GM21825 (cell line): Measurements from ENCODE around the gene HMX1.

Source experiments
- ATAC-seq: cut with Tn5 transposase; IDR thresholded peaks from one replicate; pipeline ENCODE4 v1.9.1; 2021; ENCODE audit warnings: mild to moderate bottlenecking, moderate library complexity; ENCODE audit not compliant: unreplicated experiment

The HMX1 gene

GRCh38 chr4:8910100-8910821 is 38.6 kb upstream of the HMX1 start:
- ATAC-seq: no peak

- no peak for ATAC-seq
Observed at GRCh38 chr4:8909548-8909947, 37.9 kb upstream of the HMX1 start.

GRCh38 chr4:8908206-8908893 is 36.7 kb upstream of the HMX1 start:
- no peak for ATAC-seq

GRCh38 chr4:8907596-8908205 is 36.1 kb upstream of the HMX1 start:
- ATAC-seq: no peak

DNA sequence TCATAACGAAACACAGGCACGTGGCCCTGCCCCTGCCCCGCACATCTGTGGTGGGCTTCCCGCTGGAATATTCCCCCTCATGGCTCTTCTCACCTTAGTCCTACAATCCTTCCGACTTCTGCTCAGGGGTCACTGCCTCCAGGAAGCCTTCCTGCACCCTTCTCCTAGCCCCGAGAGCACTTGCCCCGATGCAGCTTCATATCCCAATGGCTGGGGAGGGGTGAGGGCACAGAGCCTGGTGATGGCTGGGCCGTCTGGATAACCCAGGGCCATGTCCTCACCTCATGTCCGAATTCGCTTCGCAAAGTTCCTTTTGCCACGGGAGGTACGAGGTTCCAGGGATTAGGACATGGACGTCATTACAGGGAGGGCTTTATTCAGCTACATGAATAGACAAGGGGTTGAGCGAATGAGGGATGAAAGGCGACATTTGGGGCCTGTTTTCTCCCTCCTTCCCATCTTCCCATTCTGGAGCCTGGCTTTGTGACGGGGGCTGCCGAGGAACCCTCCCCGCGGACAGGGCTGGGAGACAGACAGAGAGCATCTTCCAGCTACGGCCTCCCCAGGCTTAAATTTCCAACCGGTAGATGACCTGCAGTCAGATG is 35.5 kb upstream of the HMX1 start:
- no peak for ATAC-seq

DNA sequence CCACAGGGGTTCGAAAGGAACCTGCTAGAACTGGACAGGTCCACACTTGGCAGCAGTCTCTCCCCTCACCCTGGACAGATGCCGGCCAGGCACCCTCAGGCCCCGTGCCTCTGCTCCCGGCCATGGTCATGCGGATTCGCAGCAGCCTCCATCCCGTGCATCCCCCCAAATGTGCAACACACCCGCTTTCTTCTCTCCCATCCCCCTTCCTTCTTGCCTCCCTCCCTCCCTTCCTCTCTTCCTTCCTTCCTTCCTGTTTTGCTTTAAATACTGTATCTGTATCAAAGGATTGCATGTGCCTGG is 35.0 kb upstream of the HMX1 start:
- no peak for ATAC-seq

GRCh38 chr4:8905773-8906667 is 34.4 kb upstream of the HMX1 start:
- ATAC-seq: no peak

DNA sequence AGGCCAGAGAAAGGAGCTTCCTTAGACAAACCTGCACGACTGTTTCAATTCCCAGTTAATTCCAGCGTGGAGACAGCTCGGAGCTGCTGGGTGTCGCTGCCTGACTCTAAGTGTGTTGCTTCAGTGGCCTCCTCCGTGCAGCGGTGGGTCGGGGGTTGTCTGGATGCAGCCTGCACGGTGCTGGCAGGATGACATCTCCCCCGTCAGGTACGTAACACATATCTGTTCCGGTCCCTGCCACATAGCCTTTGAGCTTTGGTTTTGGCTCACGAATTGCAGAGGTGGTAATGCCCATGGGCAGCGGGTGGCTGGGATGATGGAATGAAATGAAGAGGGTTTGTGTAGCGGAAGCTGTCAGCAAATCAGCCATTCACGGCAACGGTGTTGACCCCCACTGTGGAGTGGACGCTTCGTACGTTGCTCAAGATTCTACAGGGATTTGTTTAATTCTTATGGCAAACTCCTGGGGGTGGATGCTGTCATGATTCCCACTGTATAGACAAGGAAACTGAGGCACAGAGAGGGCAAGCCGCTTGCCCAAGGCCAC is 33.7 kb upstream of the HMX1 start:
- ATAC-seq: no peak

DNA sequence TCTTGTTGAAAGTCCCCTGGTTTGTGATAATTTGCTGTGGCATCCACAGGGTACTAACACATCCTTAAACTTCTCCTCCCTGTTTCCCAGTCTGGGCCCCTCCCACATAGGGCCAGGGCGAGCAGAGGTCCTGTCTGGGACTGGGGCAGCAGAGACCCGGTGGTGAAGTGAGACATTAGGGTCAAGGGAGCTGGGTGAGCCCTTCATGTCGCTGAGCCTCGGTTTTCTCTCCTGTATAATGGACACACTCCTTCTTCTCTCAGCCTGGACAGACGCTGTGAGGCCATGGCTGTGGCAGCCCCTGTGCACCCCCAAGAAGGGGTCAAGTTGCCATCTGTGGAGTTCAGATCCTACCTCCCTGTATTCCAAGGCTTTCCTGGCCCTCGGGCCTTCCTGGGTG is 33.0 kb upstream of the HMX1 start:
- ATAC-seq: no peak

GRCh38 chr4:8904041-8904501 is 32.4 kb upstream of the HMX1 start:
- no peak for ATAC-seq

DNA sequence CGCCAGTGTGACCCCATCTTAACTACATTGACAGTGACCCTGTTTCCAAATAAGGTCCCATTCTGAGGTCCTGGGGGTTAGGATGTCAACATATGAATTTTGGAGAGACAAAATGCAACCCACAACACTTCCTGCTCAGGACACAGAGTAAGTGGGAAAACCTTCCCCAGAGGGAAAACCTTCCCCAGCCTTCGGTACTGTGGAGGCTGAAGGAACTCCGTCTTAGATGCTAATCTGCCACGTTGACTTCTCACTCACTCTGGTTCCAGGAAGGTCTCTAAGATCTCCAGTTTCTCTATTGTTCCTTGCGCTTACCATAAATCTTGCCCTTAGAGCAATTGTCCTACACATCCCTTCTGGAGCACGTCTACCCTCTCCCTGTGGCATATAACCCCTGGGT is 29.7 kb upstream of the HMX1 start:
- no peak for ATAC-seq

DNA sequence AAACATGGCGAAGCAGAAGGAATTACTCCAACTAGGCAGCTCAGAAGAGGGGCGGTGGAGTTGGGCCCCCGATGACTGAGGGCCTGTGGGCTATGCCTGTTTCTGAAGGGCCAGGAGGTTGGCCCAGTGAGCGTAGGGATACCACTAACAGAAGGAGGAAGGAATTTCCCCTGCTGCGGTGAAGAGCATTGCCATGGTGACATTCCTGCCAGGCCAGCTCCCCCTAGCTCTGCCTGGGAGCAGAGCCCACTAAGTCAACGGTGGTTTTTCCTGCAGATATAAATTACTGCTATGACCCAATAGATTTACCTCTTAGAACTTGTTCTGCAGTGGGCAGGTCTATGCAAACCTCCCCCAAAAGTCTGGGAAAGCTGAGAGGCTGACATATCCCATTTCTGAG is 28.9 kb upstream of the HMX1 start:
- ATAC-seq: no peak

- ATAC-seq: no peak
Observed at GRCh38 chr4:8898419-8898818, 26.8 kb upstream of the HMX1 start.

DNA sequence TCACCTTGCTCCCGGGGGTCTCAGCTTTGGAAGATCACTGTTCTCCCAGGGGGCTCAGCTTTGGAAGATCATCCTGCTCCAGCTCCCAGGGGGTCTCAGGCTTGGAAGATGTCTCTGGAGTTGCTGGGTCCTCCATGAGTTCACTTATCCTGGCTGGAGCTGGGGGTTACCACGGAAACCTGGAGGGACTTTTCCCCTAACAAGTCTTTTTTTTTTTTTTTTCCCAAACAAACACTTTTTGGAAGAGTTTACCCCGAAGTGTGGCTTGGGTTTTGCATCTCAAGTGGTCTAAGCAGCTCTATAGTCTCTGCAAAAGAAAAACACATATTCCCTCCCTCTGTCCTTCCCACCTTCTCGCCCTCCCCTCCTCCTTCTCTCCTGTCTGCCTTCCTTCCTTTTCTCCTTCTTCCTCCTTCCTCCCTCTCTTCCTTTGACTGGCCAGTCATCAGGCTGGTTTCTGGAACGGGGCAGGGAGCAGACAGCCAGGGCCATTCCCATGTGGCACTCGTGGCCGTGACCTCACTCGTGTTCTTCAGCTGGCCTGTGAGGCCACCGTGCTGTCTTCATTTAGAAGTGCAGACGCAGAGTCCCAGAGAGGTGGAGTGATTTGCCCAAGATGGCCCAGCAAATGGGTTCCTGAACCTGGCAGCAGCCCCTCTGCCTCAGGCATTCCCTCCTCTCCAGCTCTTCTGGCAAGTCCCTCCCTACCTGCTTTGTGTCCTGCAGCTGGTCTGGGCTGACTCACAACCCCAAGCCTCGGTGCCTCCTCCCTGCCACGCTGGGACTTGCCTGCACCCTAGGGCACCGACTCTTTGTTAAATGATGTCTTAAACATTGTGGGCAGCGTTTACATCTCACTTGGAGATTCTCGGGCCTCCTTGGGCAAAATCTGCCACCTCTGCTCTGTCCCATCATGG is 25.9 kb upstream of the HMX1 start:
- no peak for ATAC-seq

DNA sequence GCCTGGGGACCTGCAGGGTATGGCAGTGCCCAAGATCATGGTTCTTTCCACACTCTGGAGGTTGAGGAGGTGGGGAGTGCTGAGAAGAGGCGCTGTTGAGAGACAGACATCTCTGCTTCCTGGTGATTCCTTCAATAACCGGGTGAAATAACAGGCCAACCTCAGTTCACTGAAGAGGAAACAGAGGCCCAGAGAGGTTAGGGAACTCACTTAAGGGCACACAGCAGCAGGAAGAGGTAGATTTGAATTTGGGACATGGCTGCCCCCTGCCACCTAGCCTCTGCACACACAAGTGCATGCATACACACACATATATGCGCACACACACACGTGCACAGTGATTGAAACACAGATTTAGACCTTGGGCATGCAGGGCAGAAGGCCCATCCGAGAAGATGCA is 24.9 kb upstream of the HMX1 start:
- ATAC-seq: no peak

GRCh38 chr4:8896071-8896470 is 24.4 kb upstream of the HMX1 start:
- no peak for ATAC-seq

GRCh38 chr4:8895295-8895694 is 23.7 kb upstream of the HMX1 start:
- ATAC-seq: no peak

DNA sequence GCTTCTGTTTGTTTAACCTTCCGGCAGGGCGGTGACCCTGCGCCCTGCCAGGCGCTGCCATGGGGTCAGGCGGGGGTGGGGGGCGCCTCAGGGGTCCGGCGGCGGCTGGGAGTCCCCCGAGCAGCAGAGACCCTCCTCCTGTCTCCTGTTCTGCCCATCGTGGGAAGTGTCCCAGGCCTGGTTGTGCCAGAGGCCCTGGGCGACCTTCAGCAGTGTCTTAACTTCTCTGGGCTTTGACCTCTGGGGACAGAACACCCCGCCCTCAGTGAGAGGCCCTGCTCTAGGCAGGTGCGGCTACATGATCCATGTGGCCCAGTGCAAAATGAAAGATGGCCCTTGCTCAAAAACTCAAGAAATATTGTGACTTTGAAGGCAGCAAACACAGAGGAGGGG is 22.8 kb upstream of the HMX1 start:
- ATAC-seq: no peak

- ATAC-seq: no peak
Observed at GRCh38 chr4:8893624-8894423, 22.2 kb upstream of the HMX1 start.
